Measurements from ENCODE around the gene IGF1R. TPM values are rescaled to one million over a fixed set of nuclear protein-coding genes. Genes with fewer than 3 reads are reported as not detected.

IGF1R gene
- total RNA-seq, 2 donors from 2014 or later = 32.1 to 64.1 TPM

- no peak for DNase-seq (ENCODE audit: low spot score)
- Histone ChIP-seq H3K9me3 (no peaks in the 10 kb centered on the region), H3K27ac (peak overlapping the region; percentile 70 to 75), H3K4me3 (no peak overlapping the region), H3K4me1 (peaks cover 0 to 40% of the 10 kb centered on the region in 2 donors), H3K27me3 (no peaks in the 10 kb centered on the region), H3K36me3 (no peaks in the 10 kb centered on the region)
- no peak for TF ChIP-seq CTCF (IDR thresholded peaks at IDR 0.05)
These were observed 235.1 kb downstream of the IGF1R start for GRCh38 chr15:98883478-98883877.

DNA sequence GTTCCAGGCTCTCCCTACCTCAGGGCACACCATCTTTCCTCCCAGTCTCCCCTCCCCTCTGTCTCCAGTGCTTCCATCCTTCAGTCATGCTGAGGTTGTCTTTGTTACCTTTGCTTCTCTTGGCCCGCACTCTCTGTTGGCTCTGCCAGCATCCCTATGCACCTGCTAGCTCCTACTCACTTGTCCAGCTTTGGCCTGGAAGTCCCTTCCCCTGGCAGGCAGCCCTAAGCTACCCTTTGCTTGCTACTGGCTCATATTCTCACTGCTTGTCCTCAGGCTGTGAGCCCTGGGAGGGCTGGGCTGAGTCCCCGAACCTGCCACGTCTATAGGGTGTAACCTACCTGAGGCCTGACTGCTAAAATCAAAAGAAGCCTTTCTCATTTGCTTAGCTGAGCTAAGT, 236.6 kb downstream of the IGF1R start:
- Histone ChIP-seq H3K36me3 (no peaks in the 10 kb centered on the region), H3K4me1 (peaks cover 0 to 44% of the 10 kb centered on the region in 2 donors), H3K4me3 (no peak overlapping the region), H3K9me3 (no peaks in the 10 kb centered on the region), H3K27me3 (no peaks in the 10 kb centered on the region), H3K27ac (peak overlapping the region; percentile 70 to 75)
- no peak for DNase-seq (ENCODE audit: low spot score)
- TF ChIP-seq CTCF (IDR thresholded peaks at IDR 0.05) = no peak

GRCh38 chr15:98887976-98888375, 239.6 kb downstream of the IGF1R start:
- Histone ChIP-seq H3K27me3 (no peaks in the 10 kb centered on the region), H3K36me3 (peaks cover 10% of the 10 kb centered on the region), H3K9me3 (no peaks in the 10 kb centered on the region), H3K27ac (no peak overlapping the region), H3K4me1 (peaks cover 0 to 31% of the 10 kb centered on the region in 2 donors), H3K4me3 (no peak overlapping the region)
- DNase-seq (ENCODE audit: low spot score) = no peak
- no peak for TF ChIP-seq CTCF (IDR thresholded peaks at IDR 0.05)

GRCh38 chr15:98888820-98889479, 240.6 kb downstream of the IGF1R start:
- Histone ChIP-seq H3K27me3 (no peaks in the 10 kb centered on the region), H3K9me3 (no peaks in the 10 kb centered on the region), H3K36me3 (peaks cover 10% of the 10 kb centered on the region), H3K4me3 (no peak overlapping the region), H3K27ac (no peak overlapping the region), H3K4me1 (peaks cover 0 to 27% of the 10 kb centered on the region in 2 donors)
- no peak for TF ChIP-seq CTCF (IDR thresholded peaks at IDR 0.05)
- no peak for DNase-seq (ENCODE audit: low spot score)

DNA sequence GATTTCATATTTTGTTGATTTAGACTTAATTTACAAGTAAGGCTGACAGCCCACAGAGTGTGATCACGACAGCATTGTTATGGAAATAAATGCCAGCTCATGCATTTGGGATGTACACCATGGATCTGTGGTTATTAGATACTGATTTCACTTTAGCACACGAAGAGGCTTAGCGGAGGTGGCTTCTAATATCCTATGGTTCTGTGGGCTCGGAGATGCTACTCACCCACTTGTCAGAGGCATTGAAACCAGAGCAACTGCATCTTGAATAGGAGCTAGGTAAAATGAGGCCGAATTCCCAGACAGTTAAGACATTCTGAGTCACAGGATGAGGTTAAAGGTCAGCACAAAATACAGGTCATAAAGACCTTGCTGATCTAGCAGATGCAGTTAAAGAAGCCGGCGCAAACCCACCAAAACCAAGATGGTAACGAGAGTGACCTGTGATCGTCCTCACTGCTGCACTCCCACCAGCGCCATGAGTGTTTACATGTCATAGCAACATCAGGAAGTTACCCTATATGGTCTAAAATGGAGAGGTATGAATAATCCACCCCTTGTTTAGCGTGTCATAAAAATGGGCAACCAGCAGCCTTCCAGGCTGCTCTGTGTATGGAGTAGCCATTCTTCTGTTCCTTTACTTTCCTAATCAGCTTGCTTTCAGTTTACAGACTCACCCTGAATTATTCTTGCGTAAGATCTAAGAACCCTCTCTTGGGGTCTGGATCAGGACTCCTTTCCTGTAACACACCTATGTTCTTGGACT, 241.8 kb downstream of the IGF1R start:
- no peak overlapping the region for H3K4me3 ChIP-seq
- no peak for DNase-seq (ENCODE audit: low spot score)
- peaks cover 0 to 15% of the 10 kb centered on the region in 2 donors for H3K4me1 ChIP-seq
- H3K9me3 ChIP-seq = no peaks in the 10 kb centered on the region
- H3K36me3 ChIP-seq = peaks cover 10% of the 10 kb centered on the region
- no peaks in the 10 kb centered on the region for H3K27me3 ChIP-seq
- TF ChIP-seq CTCF (IDR thresholded peaks at IDR 0.05) = no peak
- H3K27ac ChIP-seq = no peak overlapping the region

Data from right atrium auricular region (tissue), 2 donors.